ENCODE data around the gene KNCN. TPM values are rescaled to one million over a fixed set of nuclear protein-coding genes. Genes with fewer than 3 reads are reported as not detected.

The KNCN gene
- total and polyA plus RNA-seq, 2 experiments from 2014 or later = not detected

GRCh38 chr1:46535063-46535462 lies 16.4 kb downstream of the KNCN start (continued):
- TF ChIP-seq, protein P1, sequence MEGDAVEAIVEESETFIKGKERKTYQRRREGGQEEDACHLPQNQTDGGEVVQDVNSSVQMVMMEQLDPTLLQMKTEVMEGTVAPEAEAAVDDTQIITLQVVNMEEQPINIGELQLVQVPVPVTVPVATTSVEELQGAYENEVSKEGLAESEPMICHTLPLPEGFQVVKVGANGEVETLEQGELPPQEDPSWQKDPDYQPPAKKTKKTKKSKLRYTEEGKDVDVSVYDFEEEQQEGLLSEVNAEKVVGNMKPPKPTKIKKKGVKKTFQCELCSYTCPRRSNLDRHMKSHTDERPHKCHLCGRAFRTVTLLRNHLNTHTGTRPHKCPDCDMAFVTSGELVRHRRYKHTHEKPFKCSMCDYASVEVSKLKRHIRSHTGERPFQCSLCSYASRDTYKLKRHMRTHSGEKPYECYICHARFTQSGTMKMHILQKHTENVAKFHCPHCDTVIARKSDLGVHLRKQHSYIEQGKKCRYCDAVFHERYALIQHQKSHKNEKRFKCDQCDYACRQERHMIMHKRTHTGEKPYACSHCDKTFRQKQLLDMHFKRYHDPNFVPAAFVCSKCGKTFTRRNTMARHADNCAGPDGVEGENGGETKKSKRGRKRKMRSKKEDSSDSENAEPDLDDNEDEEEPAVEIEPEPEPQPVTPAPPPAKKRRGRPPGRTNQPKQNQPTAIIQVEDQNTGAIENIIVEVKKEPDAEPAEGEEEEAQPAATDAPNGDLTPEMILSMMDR (conservative IDR thresholded peaks at IDR 0.05; ENCODE audit: low read depth in 2 of 2) = peak; percentile 33 to 62

DNA sequence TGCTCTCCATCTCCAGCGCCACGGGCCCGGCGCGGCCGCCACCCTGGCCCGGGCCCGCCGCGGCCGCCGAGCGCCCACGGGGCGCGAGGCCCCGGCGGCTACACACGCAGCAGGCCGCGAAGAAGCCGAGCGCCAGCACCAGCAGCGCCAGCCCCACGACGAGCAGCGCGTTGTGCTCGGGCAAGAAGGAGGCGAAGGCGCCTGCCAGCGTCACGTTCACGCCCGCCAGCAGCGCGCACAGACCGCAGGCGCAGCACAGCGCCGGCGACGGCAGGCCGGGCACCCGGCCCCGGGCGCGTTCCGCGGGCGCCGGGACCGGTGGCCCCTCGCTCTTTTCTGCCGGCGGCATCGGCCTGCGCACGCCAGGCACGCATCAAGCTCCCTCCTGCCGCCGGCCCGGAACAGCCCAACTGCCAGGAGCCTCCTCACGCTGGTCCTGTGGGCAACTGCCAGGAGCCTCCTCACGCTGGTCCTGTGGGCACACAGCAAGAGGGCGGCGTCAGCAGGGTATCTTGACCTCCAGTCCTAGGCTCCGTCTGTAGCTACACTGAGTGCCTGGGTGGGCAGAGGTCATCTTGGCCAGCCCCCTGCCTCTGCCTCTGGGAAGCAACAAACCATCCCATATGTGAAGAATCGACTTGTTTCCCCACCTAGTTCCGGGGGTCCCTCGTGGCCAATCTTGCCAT lies 18.1 kb downstream of the KNCN start:
- Histone ChIP-seq H3K27ac (ENCODE audit: low read depth) (no peak overlapping the region), H2AFZ (peak overlapping the region; percentile 76; the same call in 1 of the 2 replicates), H3K9me2 (ENCODE audit: insufficient read depth) (no peaks in the 10 kb centered on the region), H3K4me2 (peak overlapping the region; percentile 78), H3K27me3 (ENCODE audit: insufficient read depth) (peaks cover 98% of the 10 kb centered on the region), H3K36me3 (ENCODE audit: insufficient read depth) (no peaks in the 10 kb centered on the region), H3K79me2 (replicated peaks; ENCODE audit: insufficient read depth) (no peaks in the 10 kb centered on the region), H3K4me3 (peak overlapping the region; percentile 50; the same call in 1 of the 2 replicates), H4K20me1 (replicated peaks; ENCODE audit: insufficient read depth) (no peaks in the 10 kb centered on the region), H3K4me1 (ENCODE audit: insufficient read depth) (peaks cover 3% of the 10 kb centered on the region), H3F3A (replicated peaks; ENCODE audit: low read depth) (0 out of 2 replicates have a peak, but pooled peaks cover 3% of the 10 kb centered on the region)
- H3K36me3 Mint-ChIP-seq (ENCODE audit: low read depth) = no peaks in the 10 kb centered on the region
- TF ChIP-seq JUNB (IDR thresholded peaks at IDR 0.05; ENCODE audit: unreplicated experiment) (no peak), ZNF331 (CRISPR knock-in tag; IDR thresholded peaks at IDR 0.05; ENCODE audit: low read depth) (no peak), REST (IDR thresholded peaks at IDR 0.05; ENCODE audit: unreplicated experiment) (no peak), EZH2 (IDR thresholded peaks at IDR 0.05; ENCODE audit: low read depth, unreplicated experiment) (peak; percentile 63), ZNF114 (CRISPR knock-in tag; IDR thresholded peaks at IDR 0.05) (no peak)
- TF ChIP-seq, protein P2, sequence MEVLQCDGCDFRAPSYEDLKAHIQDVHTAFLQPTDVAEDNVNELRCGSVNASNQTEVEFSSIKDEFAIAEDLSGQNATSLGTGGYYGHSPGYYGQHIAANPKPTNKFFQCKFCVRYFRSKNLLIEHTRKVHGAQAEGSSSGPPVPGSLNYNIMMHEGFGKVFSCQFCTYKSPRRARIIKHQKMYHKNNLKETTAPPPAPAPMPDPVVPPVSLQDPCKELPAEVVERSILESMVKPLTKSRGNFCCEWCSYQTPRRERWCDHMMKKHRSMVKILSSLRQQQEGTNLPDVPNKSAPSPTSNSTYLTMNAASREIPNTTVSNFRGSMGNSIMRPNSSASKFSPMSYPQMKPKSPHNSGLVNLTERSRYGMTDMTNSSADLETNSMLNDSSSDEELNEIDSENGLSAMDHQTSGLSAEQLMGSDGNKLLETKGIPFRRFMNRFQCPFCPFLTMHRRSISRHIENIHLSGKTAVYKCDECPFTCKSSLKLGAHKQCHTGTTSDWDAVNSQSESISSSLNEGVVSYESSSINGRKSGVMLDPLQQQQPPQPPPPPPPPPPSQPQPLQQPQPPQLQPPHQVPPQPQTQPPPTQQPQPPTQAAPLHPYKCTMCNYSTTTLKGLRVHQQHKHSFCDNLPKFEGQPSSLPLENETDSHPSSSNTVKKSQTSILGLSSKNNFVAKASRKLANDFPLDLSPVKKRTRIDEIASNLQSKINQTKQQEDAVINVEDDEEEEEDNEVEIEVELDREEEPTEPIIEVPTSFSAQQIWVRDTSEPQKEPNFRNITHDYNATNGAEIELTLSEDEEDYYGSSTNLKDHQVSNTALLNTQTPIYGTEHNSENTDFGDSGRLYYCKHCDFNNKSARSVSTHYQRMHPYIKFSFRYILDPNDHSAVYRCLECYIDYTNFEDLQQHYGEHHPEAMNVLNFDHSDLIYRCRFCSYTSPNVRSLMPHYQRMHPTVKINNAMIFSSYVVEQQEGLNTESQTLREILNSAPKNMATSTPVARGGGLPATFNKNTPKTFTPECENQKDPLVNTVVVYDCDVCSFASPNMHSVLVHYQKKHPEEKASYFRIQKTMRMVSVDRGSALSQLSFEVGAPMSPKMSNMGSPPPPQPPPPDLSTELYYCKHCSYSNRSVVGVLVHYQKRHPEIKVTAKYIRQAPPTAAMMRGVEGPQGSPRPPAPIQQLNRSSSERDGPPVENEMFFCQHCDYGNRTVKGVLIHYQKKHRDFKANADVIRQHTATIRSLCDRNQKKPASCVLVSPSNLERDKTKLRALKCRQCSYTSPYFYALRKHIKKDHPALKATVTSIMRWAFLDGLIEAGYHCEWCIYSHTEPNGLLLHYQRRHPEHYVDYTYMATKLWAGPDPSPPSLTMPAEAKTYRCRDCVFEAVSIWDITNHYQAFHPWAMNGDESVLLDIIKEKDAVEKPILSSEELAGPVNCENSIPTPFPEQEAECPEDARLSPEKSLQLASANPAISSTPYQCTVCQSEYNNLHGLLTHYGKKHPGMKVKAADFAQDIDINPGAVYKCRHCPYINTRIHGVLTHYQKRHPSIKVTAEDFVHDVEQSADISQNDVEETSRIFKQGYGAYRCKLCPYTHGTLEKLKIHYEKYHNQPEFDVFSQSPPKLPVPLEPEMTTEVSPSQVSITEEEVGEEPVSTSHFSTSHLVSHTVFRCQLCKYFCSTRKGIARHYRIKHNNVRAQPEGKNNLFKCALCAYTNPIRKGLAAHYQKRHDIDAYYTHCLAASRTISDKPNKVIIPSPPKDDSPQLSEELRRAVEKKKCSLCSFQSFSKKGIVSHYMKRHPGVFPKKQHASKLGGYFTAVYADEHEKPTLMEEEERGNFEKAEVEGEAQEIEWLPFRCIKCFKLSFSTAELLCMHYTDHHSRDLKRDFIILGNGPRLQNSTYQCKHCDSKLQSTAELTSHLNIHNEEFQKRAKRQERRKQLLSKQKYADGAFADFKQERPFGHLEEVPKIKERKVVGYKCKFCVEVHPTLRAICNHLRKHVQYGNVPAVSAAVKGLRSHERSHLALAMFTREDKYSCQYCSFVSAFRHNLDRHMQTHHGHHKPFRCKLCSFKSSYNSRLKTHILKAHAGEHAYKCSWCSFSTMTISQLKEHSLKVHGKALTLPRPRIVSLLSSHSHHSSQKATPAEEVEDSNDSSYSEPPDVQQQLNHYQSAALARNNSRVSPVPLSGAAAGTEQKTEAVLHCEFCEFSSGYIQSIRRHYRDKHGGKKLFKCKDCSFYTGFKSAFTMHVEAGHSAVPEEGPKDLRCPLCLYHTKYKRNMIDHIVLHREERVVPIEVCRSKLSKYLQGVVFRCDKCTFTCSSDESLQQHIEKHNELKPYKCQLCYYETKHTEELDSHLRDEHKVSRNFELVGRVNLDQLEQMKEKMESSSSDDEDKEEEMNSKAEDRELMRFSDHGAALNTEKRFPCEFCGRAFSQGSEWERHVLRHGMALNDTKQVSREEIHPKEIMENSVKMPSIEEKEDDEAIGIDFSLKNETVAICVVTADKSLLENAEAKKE (CRISPR knock-in tag; IDR thresholded peaks at IDR 0.05) = no peak
- H3K27ac Mint-ChIP-seq = no peak overlapping the region
- peak; percentile 56 for ATAC-seq
- peaks cover 19% of the 10 kb centered on the region for H3K4me1 Mint-ChIP-seq
- H3K4me3 Mint-ChIP-seq = peak overlapping the region; percentile 66
- H3K9me3 Mint-ChIP-seq = no peaks in the 10 kb centered on the region
- peaks cover 58% of the 10 kb centered on the region for H3K27me3 Mint-ChIP-seq (ENCODE audit: insufficient read depth, low read depth, poor library complexity)
- DNase-seq (ENCODE audit: low spot score) = peak; percentile 63
